B cell (primary cell): ENCODE data around the gene AOPEP. TPM values are rescaled to one million over a fixed set of nuclear protein-coding genes. Genes with fewer than 3 reads are reported as not detected.

Experiments
- ATAC-seq: fragments of 200-7000 bp; cut with Tn5 transposase; one replicate; pipeline ENCODE4 v1.10.0; 2021; ENCODE audit warnings: low read depth, mild to moderate bottlenecking, moderate number of reproducible peaks, moderate library complexity
- CTCF ChIA-PET: fragments of 350-600 bp; sonication (Branson Sonifier 250); formaldehyde crosslinking; loops from one replicate; lab custom pipeline; 2021; ENCODE audit warnings: antibody characterized with exemption, inconsistent platforms; lab: Charles Lee
- POLR2A ChIA-PET: fragments of 350-600 bp; sonication (Branson Sonifier 250); formaldehyde crosslinking; loops from one replicate; lab custom pipeline; 2021; ENCODE audit warnings: antibody characterized with exemption; lab: Charles Lee
- DNase-seq: peaks from one replicate; pipeline ENCODE4 v3.0.0; 2013
- H2AFZ ChIP-seq: 2 replicates; pipeline ENCODE4 v1.6.1; 2012; ENCODE audit warnings: mild to moderate bottlenecking, low read depth, low read length; ENCODE audit not compliant: insufficient read depth, poor library complexity, severe bottlenecking
- H3K27ac ChIP-seq, 2 donors: 1 replicate in 1 of 2; 2 replicates in 1 of 2; pipeline ENCODE4 v1.5.1; 2012 to 2013; ENCODE audit warnings: low read length in 2 of 2, mild to moderate bottlenecking in 2 of 2, moderate library complexity in 1 of 2
- H3K27me3 ChIP-seq, 4 experiments: fragments of 200-600 bp in 1 of 4; sonication (generic) in 1 of 4; replicated peaks in 1 of 4; 1 replicate in 2 of 4; 2 replicates in 2 of 4; pipeline versions ENCODE4 v1.6.1 to v1.7.0; 2013 to 2016; ENCODE audit warnings: low read length in 3 of 4, mild to moderate bottlenecking in 2 of 4, mixed read lengths in 1 of 4, moderate library complexity in 1 of 4; ENCODE audit not compliant: insufficient read depth in 4 of 4, control insufficient read depth in 3 of 4; ENCODE audit errors: control extremely low read depth in 1 of 4
- H3K36me3 ChIP-seq, 2 experiments: replicated peaks in 1 of 2; 1 replicate in 1 of 2; 2 replicates in 1 of 2; pipeline versions ENCODE4 v1.6.1 to v1.7.1; 2013; ENCODE audit warnings: low read length in 1 of 2; ENCODE audit not compliant: insufficient read depth in 2 of 2, control insufficient read depth in 1 of 2; ENCODE audit errors: control extremely low read depth in 1 of 2, extremely low read depth in 1 of 2
- H3K4me1 ChIP-seq, 2 donors: fragments of 200-600 bp in 1 of 2; sonication (generic) in 1 of 2; 1 replicate in 1 of 2; 2 replicates in 1 of 2; pipeline versions ENCODE4 v1.5.1 to v1.6.1; 2013 to 2017; ENCODE audit warnings: low read length in 2 of 2; ENCODE audit not compliant: control insufficient read depth in 2 of 2, insufficient read depth in 2 of 2
- H3K4me2 ChIP-seq: replicated peaks from 2 replicates; pipeline ENCODE3; 2012; ENCODE audit warnings: mild to moderate bottlenecking, low read depth, low read length; ENCODE audit not compliant: poor library complexity, severe bottlenecking
- H3K4me3 ChIP-seq, 5 experiments: fragments of 200-600 bp in 1 of 5; sonication (generic) in 1 of 5; 1 replicate in 3 of 5; 2 replicates in 2 of 5; pipeline versions ENCODE4 v1.5.1 to v1.7.0; 2011 to 2016; ENCODE audit warnings: low read length in 4 of 5, mild to moderate bottlenecking in 4 of 5, low read depth in 2 of 5, control low read depth in 1 of 5, moderate library complexity in 1 of 5; ENCODE audit not compliant: insufficient read depth in 1 of 5; ENCODE audit errors: control extremely low read depth in 1 of 5, extremely low read depth in 1 of 5
- H3K79me2 ChIP-seq: fragments of 200-600 bp; sonication (generic); one replicate; pipeline ENCODE4 v1.6.0; 2016; ENCODE audit warnings: low read length; ENCODE audit not compliant: control insufficient read depth, insufficient read depth
- H3K9ac ChIP-seq: fragments of 200-600 bp; sonication (generic); 2 replicates; pipeline ENCODE4 v1.6.1; 2017; ENCODE audit warnings: mild to moderate bottlenecking, low read length, moderate library complexity
- H3K9me3 ChIP-seq, 3 donors: one replicate each; pipeline versions ENCODE4 v1.6.1 to v1.7.1; 2013; ENCODE audit warnings: low read length in 2 of 3; ENCODE audit not compliant: control insufficient read depth in 2 of 3, insufficient read depth in 1 of 3; ENCODE audit errors: control extremely low read depth in 1 of 3
- H4K20me1 ChIP-seq: 2 replicates; pipeline ENCODE4 v1.6.0; 2012; ENCODE audit warnings: mild to moderate bottlenecking, low read length; ENCODE audit not compliant: insufficient read depth, control insufficient read depth, poor library complexity, severe bottlenecking
- H3K27ac Mint-ChIP-seq: one replicate; pipeline ENCODE4 v1.8.0; 2021; ENCODE audit warnings: mixed read lengths
- H3K27me3 Mint-ChIP-seq: one replicate; pipeline ENCODE4 v1.8.0; 2021; ENCODE audit warnings: mixed read lengths
- H3K4me1 Mint-ChIP-seq: one replicate; pipeline ENCODE4 v1.8.0; 2021; ENCODE audit warnings: mixed read lengths
- H3K4me3 Mint-ChIP-seq: one replicate; pipeline ENCODE4 v1.8.0; 2021; ENCODE audit warnings: mixed read lengths
- H3K9me3 Mint-ChIP-seq: one replicate; pipeline ENCODE4 v1.8.0; 2022; ENCODE audit warnings: mixed read lengths; ENCODE audit not compliant: insufficient read depth
- CTCF ChIP-seq: fragments of 200-600 bp; IDR thresholded peaks from one replicate; pipeline ENCODE4 v1.8.0; 2022; ENCODE audit warnings: antibody characterized with exemption, mild to moderate bottlenecking
- EZH2 ChIP-seq: IDR thresholded peaks from 2 replicates; pipeline ENCODE4 v1.6.1; 2012; ENCODE audit warnings: borderline replicate concordance, low read depth, mild to moderate bottlenecking, moderate library complexity, low read length; ENCODE audit not compliant: insufficient read depth, poor library complexity, severe bottlenecking
- WGBS: methylation state at CpG from one replicate; pipeline ENCODE4 v1.1.5; 2013; ENCODE audit warnings: missing lambda C conversion rate; ENCODE audit not compliant: insufficient coverage; 5-methylcytosine and 5-hydroxymethylcytosine counted together
- intact Hi-C: fragments of 100-400 bp; cut with micrococcal nuclease; formaldehyde crosslinking; loops from one replicate; pipeline ENCODE4 v1.10.0; 2022
- polyA plus RNA-seq: library from polyadenylated mRNA; depleted of rRNA; stranded (reverse); fragments of >200 nt; gene quantifications from 2 replicates; pipeline ENCODE4 v1.2.3, GENCODE V29; 2012
- total RNA-seq, 2 donors: library from RNA; stranded (reverse); fragments of 120-200 nt in 1 of 2; gene quantifications; 1 replicate in 1 of 2; 2 replicates in 1 of 2; pipeline versions ENCODE4 v1.2.3 to v1.2.4, GENCODE V29; 2013 to 2022

Gene AOPEP
- total and polyA plus RNA-seq, 2 donors (not counting 1 experiment from before 2014, with no cell fraction given), result 5.1 to 35.8 TPM

- Histone ChIP-seq H3K9ac (no peak overlapping the region), H4K20me1 (no peaks in the 10 kb centered on the region), H3K4me3 (no peak overlapping the region), H3K4me2 (no peak overlapping the region), H3K36me3 (no peaks in the 10 kb centered on the region), H3K9me3 (no peaks in the 10 kb centered on the region), H3K4me1 (no peaks in the 10 kb centered on the region), H3K27me3 (no peaks in the 10 kb centered on the region), H3K79me2 (no peaks in the 10 kb centered on the region), H3K27ac (no peak overlapping the region), H2AFZ (no peak overlapping the region)
- CTCF ChIA-PET, result no interaction called here
- DNase-seq, result no peak
- Mint-ChIP-seq H3K9me3 (no peaks in the 10 kb centered on the region), H3K4me3 (no peak overlapping the region), H3K27me3 (no peaks in the 10 kb centered on the region), H3K27ac (no peak overlapping the region), H3K4me1 (peaks cover 2% of the 10 kb centered on the region)
- 100% methylated on average over 1 of the region's 3 CpGs for WGBS
- POLR2A ChIA-PET, result no interaction called here
- intact Hi-C loops, result no loop called here
- no peak for ATAC-seq
- TF ChIP-seq CTCF (no peak), EZH2 (no peak)
Measured at GRCh38 chr9:95035846-95036245, 309.3 kb downstream of the AOPEP start.

GRCh38 chr9:95036676-95037075, 310.2 kb downstream of the AOPEP start:
- H3K4me2 ChIP-seq, result no peak overlapping the region
- TF ChIP-seq EZH2 (no peak), CTCF (no peak)
- no peak overlapping the region for H3K4me3 ChIP-seq
- H3K4me1 Mint-ChIP-seq, result peaks cover 2% of the 10 kb centered on the region
- no peaks in the 10 kb centered on the region for H3K4me1 ChIP-seq
- no peak overlapping the region for H3K4me3 Mint-ChIP-seq
- H3K36me3 ChIP-seq, result no peaks in the 10 kb centered on the region
- CTCF ChIA-PET, result interaction anchor here (0.6 kb wide), 1 partner anchor 27 kb away, joined by 3 read pairs; no protein-coding TSS in a partner anchor
- ATAC-seq (no peak), DNase-seq (no peak)
- WGBS, result 57% methylated on average over 1 of the region's 2 CpGs
- no peaks in the 10 kb centered on the region for H3K79me2 ChIP-seq
- no peaks in the 10 kb centered on the region for H4K20me1 ChIP-seq
- H3K27ac Mint-ChIP-seq, result no peak overlapping the region
- intact Hi-C loops, result no loop called here
- H3K9me3 Mint-ChIP-seq, result no peaks in the 10 kb centered on the region
- no peaks in the 10 kb centered on the region for H3K9me3 ChIP-seq
- no peaks in the 10 kb centered on the region for H3K27me3 Mint-ChIP-seq
- no peak overlapping the region for H2AFZ ChIP-seq
- H3K27ac ChIP-seq, result no peak overlapping the region
- no peaks in the 10 kb centered on the region for H3K27me3 ChIP-seq
- POLR2A ChIA-PET, result no interaction called here
- H3K9ac ChIP-seq, result no peak overlapping the region
